KBM-7 (cell line): ENCODE results near the gene PRKCA.
"Not testable (repeated sequence)": the region's sequence is repeated elsewhere in the genome, so short reads cannot be mapped to it uniquely, and the experiment has no call there.

Experiments used
- DNase-seq: peaks from one replicate; pipeline ENCODE4 v3.0.0-alpha.2; 2015
- in situ Hi-C: fragments of 300-500 bp; cut with MboI; formaldehyde crosslinking; loops from 2 replicates; pipeline ENCODE4 v1.14.3; 2020; ENCODE audit warnings: low sequenced_read_pairs, low pct_unique_long_range_greater_than_20kb, mixed read lengths

The PRKCA gene

DNA sequence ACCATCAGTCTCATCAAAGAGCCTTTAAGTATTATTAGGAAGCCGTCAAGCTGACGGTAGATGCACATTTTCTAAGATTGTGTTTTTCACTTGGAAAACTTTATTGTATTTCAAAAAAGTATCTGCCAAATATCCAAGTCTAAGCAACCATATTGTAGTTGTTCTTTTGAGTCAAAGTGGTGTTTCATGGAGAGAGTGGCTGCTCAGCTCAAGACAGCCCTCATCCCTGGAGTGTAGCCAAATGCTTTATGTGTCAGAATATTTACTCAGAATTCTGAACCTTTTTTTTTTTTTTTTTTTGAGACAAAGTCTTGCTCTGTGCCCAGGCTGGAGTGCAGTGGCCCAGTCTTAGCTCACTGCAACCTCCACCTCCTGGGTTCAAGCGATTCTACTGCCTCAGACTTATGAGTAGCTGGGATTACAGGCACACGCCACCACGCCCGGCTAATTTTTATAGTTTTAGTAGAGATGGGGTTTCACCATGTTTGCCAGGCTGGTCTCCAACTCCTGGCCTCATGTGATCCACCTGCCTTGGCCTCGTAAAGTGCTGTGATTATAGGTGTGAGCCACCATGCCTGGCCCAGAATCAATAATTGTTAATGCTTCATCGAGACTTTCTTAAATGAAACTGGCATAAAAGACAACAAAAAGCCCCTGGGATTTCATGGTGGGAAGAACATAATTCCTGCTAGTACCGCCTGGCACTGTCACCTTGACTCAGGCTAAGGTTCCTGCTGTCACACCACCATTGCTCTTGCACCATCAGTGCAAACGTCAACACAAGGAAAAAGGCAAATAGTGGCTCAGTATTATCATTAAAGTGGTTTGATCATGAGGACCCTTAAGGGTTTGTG, 45.5 kb downstream of the PRKCA start:
- in situ Hi-C loops, result no loop called here
- DNase-seq, result no peak

DNA sequence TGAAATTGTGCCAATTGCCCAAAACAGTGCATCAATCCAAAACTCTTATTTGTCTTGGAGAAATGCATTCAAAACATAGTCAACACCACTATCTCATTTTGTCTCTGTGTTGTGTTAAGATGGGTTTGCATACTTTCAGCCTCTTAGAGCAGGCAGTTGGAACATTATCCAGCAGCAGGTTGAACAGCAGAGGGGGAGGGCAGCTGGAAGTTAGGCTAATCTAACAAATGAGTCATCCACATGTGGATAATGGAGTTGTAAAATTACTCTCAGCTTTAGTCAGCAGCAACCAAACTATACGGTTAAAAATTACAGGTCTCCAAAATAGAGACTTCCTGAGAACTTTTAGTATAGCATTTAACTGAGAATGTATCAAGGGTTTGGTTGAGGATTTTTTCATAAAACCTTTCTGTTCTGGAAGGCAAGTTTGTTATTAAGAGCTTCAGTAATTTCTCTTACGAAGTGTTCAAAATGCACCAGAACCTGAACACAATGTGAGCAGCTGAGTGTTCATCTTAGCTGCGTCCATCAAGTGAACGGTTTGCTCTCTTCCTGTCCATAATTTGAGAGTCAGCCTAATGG, 46.3 kb downstream of the PRKCA start:
- in situ Hi-C loops, result no loop called here
- peak; percentile 21 for DNase-seq

DNA sequence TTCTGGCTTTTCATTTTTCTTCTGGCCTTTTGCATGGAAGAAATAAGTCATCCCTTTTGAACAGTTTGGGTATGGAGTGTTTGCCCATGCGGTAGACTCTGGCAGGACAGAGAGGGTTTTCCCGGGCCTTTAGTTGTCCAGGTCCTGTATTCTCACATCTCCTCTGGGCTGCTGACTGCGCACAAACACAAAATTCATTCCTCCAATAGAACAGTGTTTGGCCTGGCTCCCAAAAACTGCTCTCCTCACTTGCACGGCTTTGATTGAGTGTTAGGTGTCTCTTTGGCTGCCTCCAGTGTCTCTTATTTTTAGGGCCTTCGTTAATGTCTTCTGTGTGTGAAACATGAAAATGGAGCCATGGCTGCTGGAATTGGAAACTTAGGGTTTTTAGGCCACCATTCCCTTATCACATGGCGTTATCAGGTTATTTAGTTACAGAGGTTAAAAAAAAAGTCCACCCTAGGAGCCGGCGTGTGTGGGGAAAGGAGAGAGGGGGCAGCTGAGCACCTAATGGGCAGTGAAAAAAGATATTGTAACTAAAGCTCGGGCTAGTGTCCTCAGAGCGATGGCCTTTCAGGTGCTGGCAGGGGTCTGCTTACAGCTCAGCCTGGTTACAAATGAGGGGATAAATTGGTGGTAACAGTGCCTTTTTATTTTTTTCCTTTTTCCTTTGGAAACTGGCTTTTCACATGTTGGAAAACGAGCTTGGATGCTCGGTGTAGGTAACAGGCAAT, 47.3 kb downstream of the PRKCA start:
- in situ Hi-C loops, result no loop called here
- DNase-seq, result no peak

DNA sequence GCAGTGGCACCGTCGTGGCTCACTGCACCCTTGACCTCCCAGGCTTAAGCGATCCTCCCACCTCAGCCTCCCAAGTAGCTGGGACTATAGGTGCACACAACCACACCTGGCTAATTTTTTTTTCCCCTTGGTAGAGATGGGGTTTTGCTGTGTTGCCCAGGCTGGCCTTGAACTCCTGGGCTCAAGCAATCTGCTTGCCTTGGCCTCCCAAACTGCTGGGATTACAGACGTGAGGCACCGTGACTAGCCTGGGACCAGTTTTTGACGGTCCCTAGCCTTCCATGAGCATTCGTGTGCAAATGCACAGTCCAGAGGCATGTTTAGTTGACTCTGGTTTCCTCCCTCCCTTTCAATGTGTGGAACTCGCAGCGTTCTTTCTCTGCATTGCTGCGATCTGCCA, 48.2 kb downstream of the PRKCA start:
- in situ Hi-C loops, DNase-seq: not testable (repeated sequence)

DNA sequence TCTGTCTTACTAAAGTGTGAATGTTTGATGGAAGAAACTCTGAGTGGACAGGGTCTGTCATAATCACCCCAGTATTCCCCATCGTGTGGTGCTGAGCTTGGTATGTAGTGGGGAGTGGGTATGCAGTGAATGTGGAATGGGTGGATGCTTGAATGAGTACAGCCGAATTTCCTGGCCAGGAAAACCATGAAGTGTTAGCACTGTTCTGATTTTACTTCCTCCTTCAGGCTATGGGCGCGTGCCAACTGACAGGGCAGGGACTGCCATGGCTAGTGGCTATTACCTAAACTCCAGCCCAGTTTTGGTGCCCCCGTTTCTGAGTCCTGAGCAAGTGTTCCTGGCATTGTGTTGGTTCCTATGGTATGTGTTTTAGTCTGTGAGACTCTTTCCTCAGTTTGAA, 48.6 kb downstream of the PRKCA start:
- in situ Hi-C loops, result no loop called here
- DNase-seq, result no peak

DNA sequence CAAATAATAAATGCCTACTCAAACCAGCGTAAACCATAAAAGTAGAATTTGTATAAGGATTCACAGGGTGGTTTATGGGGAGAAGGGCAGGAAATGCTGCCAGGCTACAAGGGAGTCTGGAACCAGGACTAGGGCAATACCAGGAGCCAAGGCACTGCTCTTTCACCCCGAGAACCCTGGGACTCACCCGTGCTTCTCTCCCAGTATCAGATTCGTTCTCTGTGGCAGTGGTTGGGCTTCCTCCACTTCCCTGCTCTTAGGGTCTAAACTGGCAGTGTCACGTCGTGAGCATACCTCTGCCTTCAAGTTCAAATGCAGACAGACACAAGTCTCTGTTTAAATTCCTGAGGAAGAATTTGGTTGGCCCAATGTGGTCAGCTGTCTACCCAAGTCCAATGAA, 49.3 kb downstream of the PRKCA start:
- no peak for DNase-seq
- in situ Hi-C loops, result no loop called here

DNA sequence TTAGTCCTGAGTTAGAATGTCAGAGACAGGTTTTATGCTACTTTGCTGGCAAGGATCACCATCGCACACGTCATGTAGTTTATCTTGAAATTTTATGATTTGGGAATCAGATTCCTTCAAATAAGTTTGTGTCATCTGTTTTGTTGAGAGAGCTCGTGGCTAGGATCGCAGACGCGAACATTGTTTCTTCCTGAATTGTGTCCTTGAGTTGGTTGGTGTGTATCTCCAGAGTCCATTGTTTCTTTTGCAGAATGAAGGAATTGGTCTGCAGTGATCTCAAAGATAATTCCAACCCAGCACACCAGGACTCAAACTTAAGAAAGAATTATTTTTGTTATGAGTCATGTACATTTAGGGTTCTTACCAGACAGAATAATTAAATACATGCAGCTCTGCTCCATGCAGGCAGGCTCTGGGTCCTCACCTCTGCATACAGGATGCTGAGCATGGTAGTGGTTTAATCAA, 51.6 kb downstream of the PRKCA start:
- no peak for DNase-seq
- in situ Hi-C loops, result no loop called here

DNA sequence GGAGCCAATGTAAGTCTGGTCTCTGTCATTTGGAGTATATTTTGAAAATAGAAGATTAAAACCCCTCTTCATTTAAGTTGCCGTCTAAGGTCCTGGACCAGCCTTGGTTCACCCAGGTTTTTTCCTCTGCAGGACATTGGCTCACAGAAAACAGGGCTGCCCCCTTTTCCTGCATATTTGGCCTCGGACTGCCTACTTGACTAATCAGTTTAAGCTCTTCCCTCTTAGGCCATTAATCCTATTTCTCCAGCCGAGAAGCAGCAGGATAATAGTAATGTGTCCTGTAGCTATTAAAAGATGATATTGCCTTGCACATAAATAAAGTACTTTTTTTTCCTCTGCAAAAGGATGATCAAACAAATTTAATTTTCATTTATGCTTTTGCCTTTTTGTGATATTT, 52.1 kb downstream of the PRKCA start:
- in situ Hi-C loops, result no loop called here
- DNase-seq, result no peak

DNA sequence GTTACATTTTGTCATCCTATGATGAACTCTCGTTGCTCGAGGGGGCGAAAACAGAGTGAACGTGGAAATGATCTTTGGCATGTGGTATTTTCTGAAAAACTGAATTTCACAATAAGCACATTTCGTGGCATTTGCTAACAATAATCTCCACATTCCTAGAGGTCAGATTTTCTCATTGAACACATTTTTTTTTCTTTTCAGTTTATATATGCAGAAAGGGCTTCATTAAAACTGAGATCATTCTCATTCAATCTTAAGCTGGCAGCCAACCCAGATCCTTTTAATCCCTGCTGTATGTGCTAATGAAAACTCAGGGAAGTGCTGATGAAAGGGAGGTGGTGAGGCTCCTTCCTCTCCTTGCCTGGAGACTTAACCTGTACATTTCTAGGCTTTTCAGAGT, 52.6 kb downstream of the PRKCA start:
- in situ Hi-C loops, result no loop called here
- DNase-seq, result no peak

DNA sequence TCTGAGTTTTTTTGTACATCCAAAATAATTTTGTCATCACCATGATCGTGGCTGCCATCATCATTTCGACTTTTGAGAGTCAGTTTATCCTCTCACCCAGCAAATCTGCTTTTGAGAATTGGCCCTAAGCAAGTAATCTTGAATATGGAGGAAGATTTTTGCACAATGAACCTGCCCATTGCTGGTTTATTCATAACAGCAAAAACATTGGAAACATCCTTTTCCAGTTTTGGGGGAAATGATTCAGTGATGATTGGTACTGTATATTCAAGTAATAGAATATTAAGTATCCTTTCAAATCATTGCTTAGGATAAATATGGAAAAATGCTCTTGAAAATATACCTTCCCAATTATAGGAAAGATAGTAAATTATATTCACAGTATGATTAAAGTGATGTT, 53.1 kb downstream of the PRKCA start:
- no peak for DNase-seq
- in situ Hi-C loops, result no loop called here

DNA sequence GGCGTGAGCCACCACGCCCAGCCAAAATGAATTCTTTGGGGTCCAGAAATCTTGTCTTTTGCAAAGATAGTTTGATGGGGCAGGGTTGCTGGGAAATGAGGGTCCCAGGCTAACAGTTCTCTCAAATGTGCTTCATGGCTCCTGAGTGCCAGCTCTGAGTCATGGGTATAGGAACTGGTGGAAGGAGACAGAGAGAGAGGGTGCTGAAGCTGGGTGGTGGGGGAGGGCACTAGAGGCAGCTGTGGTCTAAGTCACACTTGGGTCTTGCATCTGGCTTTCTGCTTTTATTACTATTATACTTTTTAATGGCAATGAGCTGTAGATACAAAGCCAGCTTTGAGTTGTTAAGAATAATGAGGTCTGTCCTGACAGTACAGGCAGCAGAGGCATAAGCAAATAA, 54.6 kb downstream of the PRKCA start:
- in situ Hi-C loops, result no loop called here
- DNase-seq, result no peak

DNA sequence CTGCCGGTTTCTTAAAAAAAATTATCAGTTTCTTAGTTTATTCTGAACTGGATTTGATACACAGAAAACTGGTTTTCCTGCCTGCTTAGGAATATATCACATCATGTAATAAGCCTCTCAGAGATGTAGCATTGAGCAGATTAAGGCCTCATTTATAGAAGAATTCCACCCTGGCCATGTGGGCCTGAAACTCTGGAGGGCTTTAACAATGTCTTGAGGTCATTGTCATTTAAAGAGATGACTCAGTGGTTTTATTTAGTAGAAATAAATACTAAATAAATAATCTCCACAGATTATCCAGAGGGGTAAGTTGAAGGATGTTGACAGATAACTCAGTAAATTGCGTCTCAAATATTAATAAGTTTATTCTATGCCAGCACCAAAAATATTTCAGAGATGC, 56.9 kb downstream of the PRKCA start:
- in situ Hi-C loops, result no loop called here

DNA sequence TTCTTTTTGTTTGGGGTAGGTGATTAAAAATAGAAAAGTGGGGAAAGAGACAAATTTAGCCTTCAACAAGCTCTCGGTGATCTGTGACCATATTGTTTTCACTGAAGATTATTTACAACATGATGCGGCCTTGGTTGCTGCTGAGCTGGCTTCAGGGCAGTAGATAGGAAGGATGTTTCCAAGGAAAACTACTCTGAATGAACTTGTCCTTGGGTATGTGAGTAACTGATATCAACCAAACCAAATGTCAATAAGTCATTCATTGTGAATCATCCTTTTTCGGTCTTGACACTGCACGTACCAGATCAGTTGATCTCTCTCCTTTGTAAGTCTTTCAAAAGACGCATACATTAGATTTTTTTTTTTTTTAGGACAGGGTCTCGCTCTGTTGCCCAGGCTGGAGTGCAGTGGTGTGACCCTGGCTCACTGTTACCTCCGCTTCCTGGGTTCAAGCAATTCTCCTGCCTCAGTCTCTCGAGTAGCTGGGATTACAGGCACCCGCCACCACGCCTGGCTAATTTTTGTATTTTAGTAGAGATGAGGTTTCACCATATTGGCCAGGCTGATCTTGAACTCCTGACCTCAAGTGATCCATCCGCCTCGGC, 58.6 kb downstream of the PRKCA start:
- in situ Hi-C loops, DNase-seq: not testable (repeated sequence)

More for the DNA sequence above, 56.9 kb downstream of the PRKCA start:
- DNase-seq, result no peak

DNA sequence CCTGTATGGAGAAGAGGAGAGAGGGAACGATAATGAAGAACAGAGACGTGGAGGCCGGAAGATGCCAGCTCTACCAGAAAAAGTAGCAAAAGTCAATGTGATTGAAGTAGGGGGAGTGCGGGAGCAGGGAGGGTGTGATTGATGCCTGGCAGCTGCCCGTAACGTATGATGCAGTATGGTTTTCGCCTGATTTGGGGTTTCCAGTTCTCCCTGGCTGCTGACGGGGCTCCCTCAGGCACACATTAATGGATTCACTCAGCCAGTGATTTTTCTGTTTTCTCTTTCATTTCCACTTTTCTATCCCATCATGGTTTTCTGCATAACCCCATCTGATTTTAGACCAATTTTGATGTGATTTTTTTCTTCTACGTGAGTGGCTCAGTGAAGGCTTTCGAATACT, 62.1 kb downstream of the PRKCA start:
- DNase-seq, result no peak
- in situ Hi-C loops, result no loop called here

DNA sequence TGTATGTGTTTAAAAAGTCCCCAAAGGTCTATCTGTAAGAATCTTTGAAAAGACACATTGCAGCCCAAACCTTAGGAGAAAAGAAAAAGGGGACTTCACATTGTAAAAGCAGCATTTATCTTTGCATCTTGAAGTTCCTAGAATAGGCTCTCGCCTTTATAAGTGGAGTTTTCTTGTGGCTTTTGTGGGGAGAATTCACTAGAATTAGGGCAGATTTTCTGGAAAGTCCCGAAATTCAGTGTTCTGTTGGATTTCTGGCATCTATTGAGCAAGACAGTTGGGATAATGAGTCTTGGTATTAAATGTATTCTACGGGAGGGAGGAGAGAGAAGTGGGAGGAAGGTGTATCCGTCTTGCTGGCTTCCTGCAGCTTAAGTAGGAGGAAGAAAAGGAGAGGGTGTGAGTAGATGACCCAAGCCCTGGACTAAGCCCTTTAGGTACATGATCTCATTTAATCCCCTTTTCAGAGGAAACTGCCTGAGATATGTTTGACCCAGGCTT, 62.6 kb downstream of the PRKCA start:
- DNase-seq, result peak; percentile 41
- in situ Hi-C loops, result no loop called here

DNA sequence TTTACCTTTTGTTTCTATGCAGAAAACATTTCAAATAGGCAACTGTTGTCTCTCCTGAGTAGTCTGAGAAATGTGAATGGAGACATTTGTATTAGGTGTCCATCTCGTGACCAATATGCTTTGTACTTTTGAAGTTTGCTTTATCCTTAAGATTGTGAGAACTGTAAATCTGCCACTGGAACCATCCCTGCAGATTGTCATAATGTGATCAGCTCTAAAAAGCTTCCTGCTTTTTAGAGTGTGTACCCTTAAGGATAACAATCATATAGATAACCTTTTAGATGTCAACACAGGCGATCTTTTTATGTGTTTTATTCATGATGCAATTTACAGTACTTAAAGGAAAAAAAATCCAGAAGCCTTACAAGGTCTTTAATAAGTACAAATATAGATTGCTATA, 63.5 kb downstream of the PRKCA start:
- DNase-seq, result no peak
- in situ Hi-C loops, result no loop called here

DNA sequence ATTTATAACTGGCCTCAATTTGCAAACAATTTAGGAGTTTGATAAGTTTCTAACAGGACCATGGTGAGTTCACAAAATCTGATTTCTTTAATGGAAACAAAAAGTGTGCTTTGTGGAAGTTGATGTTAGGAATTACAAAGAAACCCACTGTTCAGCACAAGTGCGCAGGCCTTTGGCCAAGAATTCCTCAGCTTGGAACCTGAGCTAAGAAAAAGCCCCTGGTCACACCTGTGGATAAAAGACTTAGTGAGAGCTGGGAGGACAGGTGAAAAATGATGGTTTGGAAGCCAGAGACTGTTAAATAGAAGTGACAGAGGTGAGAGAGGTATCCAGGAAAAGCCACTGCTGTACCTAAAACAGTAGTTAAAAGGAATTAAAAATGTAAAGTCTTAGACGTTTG, 64.7 kb downstream of the PRKCA start:
- in situ Hi-C loops, result no loop called here
- no peak for DNase-seq

DNA sequence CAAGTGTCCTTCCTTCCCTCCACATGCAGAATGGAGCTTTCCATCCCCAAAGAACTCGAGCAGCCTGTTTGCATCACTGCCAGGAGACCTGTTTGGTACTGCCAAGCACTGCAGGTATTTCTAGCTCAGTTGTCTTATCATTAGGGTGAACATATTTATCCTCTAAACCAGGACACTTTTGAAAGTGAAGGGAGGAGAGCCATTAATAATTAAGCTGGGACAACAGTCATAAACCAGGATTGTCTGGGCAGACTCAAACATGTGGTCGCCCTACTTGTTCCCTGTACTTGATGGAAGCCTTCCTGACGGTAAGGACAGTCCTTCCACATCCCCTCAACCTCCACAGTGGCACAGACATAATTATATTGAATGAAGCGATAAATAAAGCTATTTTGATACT, 67.4 kb downstream of the PRKCA start:
- DNase-seq, result no peak
- in situ Hi-C loops, result no loop called here

DNA sequence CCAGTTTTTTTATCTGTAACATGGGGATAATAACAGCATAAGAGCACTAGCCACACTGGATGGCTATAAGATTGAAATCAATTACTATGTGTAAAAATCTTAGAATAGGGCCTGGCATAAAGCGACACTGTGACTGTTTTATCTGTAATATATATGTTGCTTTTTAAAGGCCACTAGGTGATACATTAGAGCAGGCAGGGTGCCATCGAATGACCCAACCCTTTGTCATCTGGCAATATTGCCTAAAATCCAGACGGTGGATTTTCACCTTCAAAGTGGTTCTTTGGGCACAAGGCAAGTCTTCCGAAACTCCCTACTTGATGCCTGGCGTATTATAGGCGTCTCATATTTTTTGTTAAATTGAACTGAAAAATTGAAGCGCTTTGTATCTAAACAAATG, 69.1 kb downstream of the PRKCA start:
- in situ Hi-C loops, result no loop called here
- DNase-seq, result no peak

DNA sequence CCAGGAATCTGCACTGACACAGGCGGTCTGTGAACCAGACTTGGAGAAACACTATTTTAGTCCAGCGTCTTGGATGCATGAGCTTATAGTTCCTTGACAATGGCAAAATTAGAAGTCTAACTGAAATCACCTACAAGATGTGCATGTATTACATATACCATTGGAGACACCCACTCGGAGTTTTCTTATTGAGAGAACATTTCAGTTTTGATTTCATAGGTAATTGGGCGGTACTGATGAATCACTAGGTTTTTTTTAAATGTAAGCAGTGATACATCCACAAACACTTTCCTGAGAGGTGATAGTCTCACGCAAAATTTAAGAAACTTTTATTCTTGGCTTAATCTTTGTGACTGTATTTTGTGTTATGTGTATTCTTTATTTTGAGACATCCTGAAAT, 69.8 kb downstream of the PRKCA start:
- DNase-seq, result no peak
- in situ Hi-C loops, result no loop called here
